Activated CD4-positive, alpha-beta T cell treated with anti-CD3 and anti-CD28 coated beads, Interleukin-2, amount 50 U/mL, for 1 hour (primary cell): Measurements from ENCODE around the gene SHQ1.

Experiments used
- DNase-seq: peaks from one replicate; pipeline ENCODE4 v3.0.0-alpha.2; 2020

The SHQ1 gene

GRCh38 chr3:72847282-72847681 is 963 bp downstream of the SHQ1 start:
- DNase-seq, result no peak

GRCh38 chr3:72846166-72846565 is 2.1 kb downstream of the SHQ1 start:
- DNase-seq, result no peak

GRCh38 chr3:72844436-72844993 is 3.7 kb downstream of the SHQ1 start:
- DNase-seq, result no peak

GRCh38 chr3:72839057-72839456 is 9.2 kb downstream of the SHQ1 start:
- no peak for DNase-seq

- DNase-seq, result no peak
These were observed 11.3 kb downstream of the SHQ1 start for GRCh38 chr3:72836923-72837322.

GRCh38 chr3:72836416-72836815 is 11.8 kb downstream of the SHQ1 start:
- DNase-seq, result no peak

GRCh38 chr3:72830452-72831223 is 17.6 kb downstream of the SHQ1 start:
- no peak for DNase-seq

GRCh38 chr3:72829701-72830100 is 18.5 kb downstream of the SHQ1 start:
- no peak for DNase-seq

GRCh38 chr3:72821161-72821781 is 27.0 kb downstream of the SHQ1 start:
- no peak for DNase-seq

- DNase-seq, result no peak
These were observed 27.8 kb downstream of the SHQ1 start for GRCh38 chr3:72820415-72820814.

GRCh38 chr3:72818905-72819304 is 29.3 kb downstream of the SHQ1 start:
- DNase-seq, result no peak

- no peak for DNase-seq
These were observed 30.0 kb downstream of the SHQ1 start for GRCh38 chr3:72818092-72818773.

- no peak for DNase-seq
These were observed 31.3 kb downstream of the SHQ1 start for GRCh38 chr3:72816862-72817355.

GRCh38 chr3:72814308-72814707 is 33.9 kb downstream of the SHQ1 start:
- no peak for DNase-seq

GRCh38 chr3:72812201-72812600 is 36.0 kb downstream of the SHQ1 start:
- DNase-seq, result no peak

GRCh38 chr3:72811571-72811970 is 36.7 kb downstream of the SHQ1 start:
- no peak for DNase-seq

GRCh38 chr3:72810659-72811434 is 37.4 kb downstream of the SHQ1 start:
- no peak for DNase-seq

GRCh38 chr3:72810063-72810462 is 38.2 kb downstream of the SHQ1 start:
- no peak for DNase-seq

GRCh38 chr3:72804361-72804760 is 43.9 kb downstream of the SHQ1 start:
- DNase-seq, result no peak

GRCh38 chr3:72803573-72803972 is 44.7 kb downstream of the SHQ1 start:
- no peak for DNase-seq

- no peak for DNase-seq
These were observed 46.2 kb downstream of the SHQ1 start for GRCh38 chr3:72802001-72802400.

GRCh38 chr3:72800869-72801268 is 47.4 kb downstream of the SHQ1 start:
- DNase-seq, result no peak
